GM12878 (cell line): ENCODE results near the gene MEF2D. TPM values are rescaled to one million over a fixed set of nuclear protein-coding genes. Genes with fewer than 3 reads are reported as not detected.

ENCODE experiments used
- CBX3 ChIP-seq: fragments of 200-600 bp; sonication (generic); IDR thresholded peaks from 2 replicates; pipeline ENCODE4 v1.6.1; 2016; ENCODE audit warnings: low read depth, borderline replicate concordance
- CHD2 ChIP-seq: IDR thresholded peaks from 2 replicates; pipeline ENCODE4 v1.6.1; 2011; ENCODE audit warnings: low read depth, low read length, improper control_type of control experiment, borderline replicate concordance
- ESRRA ChIP-seq: IDR thresholded peaks from 2 replicates; pipeline ENCODE4 v1.6.1; 2012; ENCODE audit warnings: mild to moderate bottlenecking, low read length, improper control_type of control experiment
- FOXK2 ChIP-seq: fragments of 450-650 bp; IDR thresholded peaks from 2 replicates; pipeline ENCODE4 v1.6.1; 2017; ENCODE audit warnings: mild to moderate bottlenecking, moderate library complexity
- GABPA ChIP-seq: IDR thresholded peaks from 2 replicates; pipeline ENCODE4 v1.6.1; 2014; ENCODE audit warnings: antibody characterized with exemption, low read depth, mild to moderate bottlenecking, inconsistent platforms
- HDGF ChIP-seq: fragments of 450-650 bp; IDR thresholded peaks from 2 replicates; pipeline ENCODE4 v1.6.1; 2016; ENCODE audit warnings: antibody characterized with exemption
- HSF1 ChIP-seq: fragments of 150-350 bp; IDR thresholded peaks from 2 replicates; pipeline ENCODE4 v1.6.1; 2014; ENCODE audit warnings: mild to moderate bottlenecking, low read depth, low read length
- MYC ChIP-seq: IDR thresholded peaks from 2 replicates; pipeline ENCODE4 v1.6.1; 2011; ENCODE audit warnings: mild to moderate bottlenecking, low read length, moderate library complexity, inconsistent platforms; ENCODE audit not compliant: insufficient read depth, insufficient replicate concordance, insufficient read length, severe bottlenecking
- NKRF ChIP-seq: fragments of 450-650 bp; conservative IDR thresholded peaks from 2 replicates; pipeline ENCODE4 v1.6.1; 2017; ENCODE audit warnings: mild to moderate bottlenecking, moderate library complexity
- PML ChIP-seq: IDR thresholded peaks from 2 replicates; pipeline ENCODE4 v1.6.1; 2012; ENCODE audit warnings: low read length, inconsistent platforms
- POLR2A ChIP-seq: IDR thresholded peaks from 2 replicates; pipeline ENCODE4 v1.6.1; 2011; ENCODE audit warnings: low read depth, mild to moderate bottlenecking, low read length
- RAD21 ChIP-seq: IDR thresholded peaks from 2 replicates; pipeline ENCODE4 v1.6.1; 2011; ENCODE audit warnings: mild to moderate bottlenecking, low read depth, low read length, moderate library complexity; ENCODE audit not compliant: insufficient read depth
- RAD51 ChIP-seq: fragments of 450-650 bp; IDR thresholded peaks from 2 replicates; pipeline ENCODE4 v1.6.1; 2016; ENCODE audit warnings: moderate library complexity, mild to moderate bottlenecking, inconsistent platforms
- RFX5 ChIP-seq: IDR thresholded peaks from 2 replicates; pipeline ENCODE4 v1.6.1; 2011; ENCODE audit warnings: low read depth, low read length, improper control_type of control experiment
- SMAD5 ChIP-seq: IDR thresholded peaks from 2 replicates; pipeline ENCODE4 v1.6.1; 2016; ENCODE audit warnings: antibody characterized with exemption, low read depth
- SMC3 ChIP-seq: IDR thresholded peaks from 2 replicates; pipeline ENCODE4 v1.6.1; 2011; ENCODE audit warnings: low read length, improper control_type of control experiment, borderline replicate concordance
- STAT1 ChIP-seq: fragments of 450-650 bp; conservative IDR thresholded peaks from 2 replicates; pipeline ENCODE4 v1.6.1; 2014; ENCODE audit warnings: antibody characterized with exemption, mild to moderate bottlenecking
- TCF3 ChIP-seq: IDR thresholded peaks from 2 replicates; pipeline ENCODE4 v1.6.1; 2012; ENCODE audit warnings: low read depth, mild to moderate bottlenecking, low read length, borderline replicate concordance; ENCODE audit not compliant: insufficient read depth
- YBX1 ChIP-seq: fragments of 450-650 bp; IDR thresholded peaks from 2 replicates; pipeline ENCODE4 v1.6.1; 2016; ENCODE audit warnings: antibody characterized with exemption
- YY1 ChIP-seq: IDR thresholded peaks from 2 replicates; pipeline ENCODE4 v1.6.1; 2011; ENCODE audit warnings: low read depth, mild to moderate bottlenecking, low read length
- ZBED1 ChIP-seq: IDR thresholded peaks from 2 replicates; pipeline ENCODE4 v1.6.1; 2016; ENCODE audit warnings: borderline replicate concordance
- polyA plus RNA-seq, 11 experiments: library from polyadenylated mRNA; depleted of rRNA in 4 of 11; unstranded in 6 of 11; stranded (reverse) in 5 of 11; fragments of >200 nt; fragmentation: Nextera tagmentation in 4 of 11; fragmentation: Illumina TruSeq in 1 of 11; extraction: Ambion mirVana in 4 of 11; extraction: Trizol in 1 of 11; gene quantifications; 1 replicate in 1 of 11; 2 replicates in 10 of 11; pipeline versions ENCODE4 v1.2.1 to v1.2.3, GENCODE V29; 2011 to 2016; ENCODE audit warnings: inconsistent platforms in 2 of 11, missing spikeins in 2 of 11, low read depth in 1 of 11
- total RNA-seq, 4 experiments: library from RNA; depleted of rRNA in 3 of 4; stranded (reverse); fragments of >200 nt in 3 of 4; fragmentation: Illumina TruSeq in 1 of 4; extraction: Trizol in 1 of 4; gene quantifications; 2 replicates each; pipeline versions ENCODE4 v1.2.1 to v1.2.3, GENCODE V29; 2013 to 2021
- TF ChIP-seq, protein P1 (sequence below): fragments of 450-650 bp; IDR thresholded peaks from 2 replicates; pipeline ENCODE4 v1.6.1; 2017; ENCODE audit warnings: mild to moderate bottlenecking, low read depth, inconsistent platforms; ENCODE audit not compliant: poor library complexity, severe bottlenecking
- TF ChIP-seq, protein P2 (sequence below): IDR thresholded peaks from 2 replicates; pipeline ENCODE4 v1.6.1; 2012; ENCODE audit warnings: low read depth, low read length, improper control_type of control experiment
- TF ChIP-seq, protein P3 (sequence below): IDR thresholded peaks from 2 replicates; pipeline ENCODE4 v1.6.1; 2012; ENCODE audit warnings: low read length, inconsistent platforms

MEF2D gene
- total and polyA plus RNA-seq, 10 of the 15 experiments (the other 5 are each of a cell fraction or from before 2014, with no cell fraction given) = 0.61 to 53.0 (median 15.2) TPM

DNA sequence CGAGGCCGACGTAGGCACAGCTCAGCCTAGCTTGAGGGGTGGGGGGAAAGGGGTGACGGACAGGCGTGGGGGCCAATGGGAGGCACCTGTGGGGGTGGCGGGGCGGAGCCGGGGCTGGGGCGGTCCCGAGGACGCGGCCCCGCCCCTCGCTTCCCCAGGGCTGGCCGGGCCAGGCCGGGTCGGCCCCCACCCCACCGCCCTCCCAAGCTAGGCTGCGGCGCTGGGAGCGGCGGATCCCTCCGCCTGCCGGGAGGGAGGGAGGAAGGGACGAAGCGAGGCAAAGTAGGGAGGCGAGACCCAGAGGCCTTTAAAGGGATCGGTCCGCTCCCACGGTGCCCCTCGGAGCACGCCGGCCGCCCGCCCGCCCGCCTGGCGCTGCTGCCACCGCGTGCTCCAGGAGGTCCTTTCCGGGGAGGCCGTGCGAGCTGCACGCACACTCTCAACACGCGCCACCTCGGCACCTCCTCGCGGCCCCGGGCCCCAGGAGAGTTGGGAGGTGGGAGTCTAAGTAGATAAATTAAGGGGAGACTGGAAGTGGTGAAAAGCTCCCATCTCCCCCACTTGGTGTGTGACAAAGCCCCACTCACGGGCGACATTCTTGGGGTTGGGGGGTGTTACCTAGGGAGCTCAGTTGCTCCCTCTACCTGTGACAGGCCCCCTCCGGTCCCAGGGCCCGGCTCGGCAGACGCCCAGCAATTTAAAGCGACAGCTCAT is 375 bp upstream of the MEF2D start (continued):
- TF ChIP-seq NKRF (peak; percentile 82), HDGF (no peak), STAT1 (0 out of 2 replicates have a peak, but pooled peaks have one; percentile 71), ZBED1 (0 out of 2 replicates have a peak, but pooled peaks have one; percentile 36), CHD2 (peak; percentile 90), FOXK2 (no peak), POLR2A (peak; percentile 88), SMAD5 (peak; percentile 62; the same call in 1 of the 2 replicates), ESRRA (no peak), CBX3 (no peak), GABPA (no peak), HSF1 (0 out of 2 replicates have a peak, but pooled peaks have one; percentile 18), RFX5 (no peak; the same call in 1 of the 2 replicates), RAD21 (peak; percentile 43), YY1 (peak; percentile 84), PML (no peak), TCF3 (0 out of 2 replicates have a peak, but pooled peaks have one; percentile 58), MYC (peak; percentile 90), SMC3 (peak; percentile 47; the same call in 1 of the 2 replicates), YBX1 (no peak), RAD51 (no peak)
- TF ChIP-seq, protein P1, sequence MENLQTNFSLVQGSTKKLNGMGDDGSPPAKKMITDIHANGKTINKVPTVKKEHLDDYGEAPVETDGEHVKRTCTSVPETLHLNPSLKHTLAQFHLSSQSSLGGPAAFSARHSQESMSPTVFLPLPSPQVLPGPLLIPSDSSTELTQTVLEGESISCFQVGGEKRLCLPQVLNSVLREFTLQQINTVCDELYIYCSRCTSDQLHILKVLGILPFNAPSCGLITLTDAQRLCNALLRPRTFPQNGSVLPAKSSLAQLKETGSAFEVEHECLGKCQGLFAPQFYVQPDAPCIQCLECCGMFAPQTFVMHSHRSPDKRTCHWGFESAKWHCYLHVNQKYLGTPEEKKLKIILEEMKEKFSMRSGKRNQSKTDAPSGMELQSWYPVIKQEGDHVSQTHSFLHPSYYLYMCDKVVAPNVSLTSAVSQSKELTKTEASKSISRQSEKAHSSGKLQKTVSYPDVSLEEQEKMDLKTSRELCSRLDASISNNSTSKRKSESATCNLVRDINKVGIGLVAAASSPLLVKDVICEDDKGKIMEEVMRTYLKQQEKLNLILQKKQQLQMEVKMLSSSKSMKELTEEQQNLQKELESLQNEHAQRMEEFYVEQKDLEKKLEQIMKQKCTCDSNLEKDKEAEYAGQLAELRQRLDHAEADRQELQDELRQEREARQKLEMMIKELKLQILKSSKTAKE = no peak
- TF ChIP-seq, protein P2, sequence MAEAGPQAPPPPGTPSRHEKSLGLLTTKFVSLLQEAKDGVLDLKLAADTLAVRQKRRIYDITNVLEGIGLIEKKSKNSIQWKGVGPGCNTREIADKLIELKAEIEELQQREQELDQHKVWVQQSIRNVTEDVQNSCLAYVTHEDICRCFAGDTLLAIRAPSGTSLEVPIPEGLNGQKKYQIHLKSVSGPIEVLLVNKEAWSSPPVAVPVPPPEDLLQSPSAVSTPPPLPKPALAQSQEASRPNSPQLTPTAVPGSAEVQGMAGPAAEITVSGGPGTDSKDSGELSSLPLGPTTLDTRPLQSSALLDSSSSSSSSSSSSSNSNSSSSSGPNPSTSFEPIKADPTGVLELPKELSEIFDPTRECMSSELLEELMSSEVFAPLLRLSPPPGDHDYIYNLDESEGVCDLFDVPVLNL = no peak
- TF ChIP-seq, protein P3, sequence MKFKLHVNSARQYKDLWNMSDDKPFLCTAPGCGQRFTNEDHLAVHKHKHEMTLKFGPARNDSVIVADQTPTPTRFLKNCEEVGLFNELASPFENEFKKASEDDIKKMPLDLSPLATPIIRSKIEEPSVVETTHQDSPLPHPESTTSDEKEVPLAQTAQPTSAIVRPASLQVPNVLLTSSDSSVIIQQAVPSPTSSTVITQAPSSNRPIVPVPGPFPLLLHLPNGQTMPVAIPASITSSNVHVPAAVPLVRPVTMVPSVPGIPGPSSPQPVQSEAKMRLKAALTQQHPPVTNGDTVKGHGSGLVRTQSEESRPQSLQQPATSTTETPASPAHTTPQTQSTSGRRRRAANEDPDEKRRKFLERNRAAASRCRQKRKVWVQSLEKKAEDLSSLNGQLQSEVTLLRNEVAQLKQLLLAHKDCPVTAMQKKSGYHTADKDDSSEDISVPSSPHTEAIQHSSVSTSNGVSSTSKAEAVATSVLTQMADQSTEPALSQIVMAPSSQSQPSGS = no peak
